Sigmoid colon (tissue), 4 donors: ENCODE data around the gene AGTPBP1.

ENCODE experiments used
- EP300 ChIP-seq, 4 donors: sonication (generic); formaldehyde crosslinking; IDR thresholded peaks; one replicate each; pipeline ENCODE4 v1.6.1; 2017; ENCODE audit warnings: antibody characterized with exemption in 4 of 4
- POLR2A ChIP-seq, 2 donors: fragments of 450-650 bp; IDR thresholded peaks; one replicate each; pipeline ENCODE4 v1.6.1; 2016; ENCODE audit warnings: antibody characterized with exemption in 2 of 2, mild to moderate bottlenecking in 2 of 2, moderate library complexity in 2 of 2
- POLR2AphosphoS5 ChIP-seq, 4 donors: sonication (generic); formaldehyde crosslinking; IDR thresholded peaks; one replicate each; pipeline ENCODE4 v1.6.1; 2017; ENCODE audit warnings: antibody characterized with exemption in 4 of 4
- TF ChIP-seq, protein P1 (sequence below), 4 experiments: fragments of 450-650 bp in 3 of 4; fragments of 200-600 bp in 1 of 4; IDR thresholded peaks; one replicate each; pipeline ENCODE4 v1.5.1; 2016 to 2019; ENCODE audit warnings: antibody characterized with exemption in 4 of 4, mild to moderate bottlenecking in 3 of 4, moderate library complexity in 2 of 4

DNA sequence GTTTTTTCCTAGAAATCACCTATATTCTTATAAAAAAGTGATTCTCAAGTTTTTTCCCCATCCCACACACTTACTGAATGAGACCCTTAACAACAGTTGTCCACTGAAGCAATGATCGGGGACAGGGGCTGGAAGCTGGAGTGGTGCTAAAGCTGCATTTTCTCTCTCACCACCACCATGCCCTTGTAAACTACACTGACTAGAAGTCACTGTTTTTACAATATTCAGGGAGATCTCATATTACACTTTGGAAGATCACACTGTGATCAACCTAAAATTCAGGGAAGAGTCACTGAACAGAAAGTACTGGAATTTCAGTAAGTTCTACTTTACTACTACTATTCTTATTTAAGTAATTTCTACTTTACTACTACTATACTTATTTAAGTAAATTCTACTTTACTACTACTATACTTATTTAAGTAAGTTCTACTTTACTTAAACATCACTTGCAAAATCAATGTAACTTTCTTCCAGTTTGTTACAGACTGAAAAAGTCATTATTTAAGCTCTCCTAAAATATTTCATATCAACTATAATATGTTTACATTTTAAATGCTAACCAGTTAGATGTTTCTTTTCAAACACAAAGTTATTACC, 164.3 kb downstream of the AGTPBP1 start:
- TF ChIP-seq, protein P1, sequence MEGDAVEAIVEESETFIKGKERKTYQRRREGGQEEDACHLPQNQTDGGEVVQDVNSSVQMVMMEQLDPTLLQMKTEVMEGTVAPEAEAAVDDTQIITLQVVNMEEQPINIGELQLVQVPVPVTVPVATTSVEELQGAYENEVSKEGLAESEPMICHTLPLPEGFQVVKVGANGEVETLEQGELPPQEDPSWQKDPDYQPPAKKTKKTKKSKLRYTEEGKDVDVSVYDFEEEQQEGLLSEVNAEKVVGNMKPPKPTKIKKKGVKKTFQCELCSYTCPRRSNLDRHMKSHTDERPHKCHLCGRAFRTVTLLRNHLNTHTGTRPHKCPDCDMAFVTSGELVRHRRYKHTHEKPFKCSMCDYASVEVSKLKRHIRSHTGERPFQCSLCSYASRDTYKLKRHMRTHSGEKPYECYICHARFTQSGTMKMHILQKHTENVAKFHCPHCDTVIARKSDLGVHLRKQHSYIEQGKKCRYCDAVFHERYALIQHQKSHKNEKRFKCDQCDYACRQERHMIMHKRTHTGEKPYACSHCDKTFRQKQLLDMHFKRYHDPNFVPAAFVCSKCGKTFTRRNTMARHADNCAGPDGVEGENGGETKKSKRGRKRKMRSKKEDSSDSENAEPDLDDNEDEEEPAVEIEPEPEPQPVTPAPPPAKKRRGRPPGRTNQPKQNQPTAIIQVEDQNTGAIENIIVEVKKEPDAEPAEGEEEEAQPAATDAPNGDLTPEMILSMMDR (IDR thresholded peaks at IDR 0.05) = no peak
- no peak for TF ChIP-seq EP300 (IDR thresholded peaks at IDR 0.05)
- TF ChIP-seq POLR2A (IDR thresholded peaks at IDR 0.05) = no peak
- TF ChIP-seq POLR2AphosphoS5 (IDR thresholded peaks at IDR 0.05) = no peak
